Mesenchymal stem cell (in vitro differentiated cells and primary cell): ENCODE measurements around the gene RAE1.
A peak's percentile ranks its signal among the peaks of the same experiment; 100 is the strongest.

Experiments used
- DNase-seq: peaks from one replicate; pipeline ENCODE4 v3.0.0-alpha.2; 2013
- H2AFZ ChIP-seq: one replicate; pipeline ENCODE4 v1.6.1; 2013; ENCODE audit warnings: low read depth, mild to moderate bottlenecking, control low read depth, inconsistent platforms, low read length, moderate library complexity
- H2AK5ac ChIP-seq: 2 replicates; pipeline ENCODE4 v1.6.1; 2013; ENCODE audit warnings: low read length, moderate library complexity, mild to moderate bottlenecking, inconsistent platforms; ENCODE audit not compliant: severe bottlenecking
- H2BK120ac ChIP-seq: one replicate; pipeline ENCODE4 v1.6.1; 2013; ENCODE audit warnings: low read depth, mild to moderate bottlenecking, inconsistent platforms, low read length, moderate library complexity
- H2BK12ac ChIP-seq, 2 experiments: one replicate each; pipeline ENCODE4 v1.6.1; 2013; ENCODE audit warnings: inconsistent platforms in 2 of 2, low read length in 2 of 2, mild to moderate bottlenecking in 2 of 2, moderate library complexity in 2 of 2, control low read depth in 1 of 2
- H2BK15ac ChIP-seq: one replicate; pipeline ENCODE4 v1.6.1; 2013; ENCODE audit warnings: mild to moderate bottlenecking, low read depth, inconsistent platforms; ENCODE audit not compliant: poor library complexity, severe bottlenecking
- H2BK5ac ChIP-seq: 2 replicates; pipeline ENCODE4 v1.6.1; 2013; ENCODE audit warnings: low read depth, mild to moderate bottlenecking, low read length, control low read depth, inconsistent platforms; ENCODE audit not compliant: poor library complexity, severe bottlenecking
- H3K14ac ChIP-seq, 2 experiments: one replicate each; pipeline ENCODE4 v1.6.1; 2013; ENCODE audit warnings: inconsistent platforms in 2 of 2, low read length in 2 of 2, control low read depth in 1 of 2, mild to moderate bottlenecking in 1 of 2, moderate library complexity in 1 of 2
- H3K18ac ChIP-seq, 2 experiments: one replicate each; pipeline ENCODE4 v1.6.1; 2013; ENCODE audit warnings: inconsistent platforms in 2 of 2, low read length in 2 of 2, control low read depth in 1 of 2, low read depth in 1 of 2, mild to moderate bottlenecking in 1 of 2
- H3K23ac ChIP-seq, 2 experiments: one replicate each; pipeline ENCODE4 v1.6.1; 2013; ENCODE audit warnings: inconsistent platforms in 2 of 2, low read length in 2 of 2, mild to moderate bottlenecking in 2 of 2, moderate library complexity in 2 of 2, control low read depth in 1 of 2
- H3K27ac ChIP-seq: 2 replicates; pipeline ENCODE4 v1.5.1; 2013; ENCODE audit warnings: mild to moderate bottlenecking, moderate library complexity, low read length, control low read depth, inconsistent platforms; ENCODE audit not compliant: poor library complexity, severe bottlenecking
- H3K27me3 ChIP-seq, 2 experiments: 2 replicates each; pipeline versions ENCODE4 v1.6.1 to v1.7.0; 2013; ENCODE audit warnings: low read length in 2 of 2, mild to moderate bottlenecking in 2 of 2, moderate library complexity in 2 of 2, control low read depth in 1 of 2, inconsistent platforms in 1 of 2; ENCODE audit not compliant: control insufficient read depth in 1 of 2, insufficient read depth in 1 of 2
- H3K36me3 ChIP-seq, 2 experiments: 2 replicates each; pipeline versions ENCODE4 v1.6.1 to v1.7.0; 2013; ENCODE audit warnings: low read length in 2 of 2, control low read depth in 1 of 2, inconsistent platforms in 1 of 2, low read depth in 1 of 2, mild to moderate bottlenecking in 1 of 2; ENCODE audit not compliant: insufficient read depth in 2 of 2, control insufficient read depth in 1 of 2
- H3K4ac ChIP-seq, 2 experiments: one replicate each; pipeline ENCODE4 v1.6.1; 2013; ENCODE audit warnings: inconsistent platforms in 2 of 2, low read length in 2 of 2, mild to moderate bottlenecking in 2 of 2, moderate library complexity in 2 of 2, control low read depth in 1 of 2, low read depth in 1 of 2
- H3K4me1 ChIP-seq: 2 replicates; pipeline ENCODE4 v1.6.1; 2013; ENCODE audit warnings: low read depth, low read length, control low read depth; ENCODE audit not compliant: control insufficient read depth, insufficient read depth
- H3K4me2 ChIP-seq: 2 replicates; pipeline ENCODE4 v1.6.1; 2013; ENCODE audit warnings: low read length, mild to moderate bottlenecking, inconsistent platforms; ENCODE audit not compliant: poor library complexity, severe bottlenecking
- H3K4me3 ChIP-seq, 2 experiments: 2 replicates each; pipeline versions ENCODE4 v1.5.1 to v1.7.0; 2013; ENCODE audit warnings: low read length in 2 of 2, mild to moderate bottlenecking in 2 of 2, control low read depth in 1 of 2, low read depth in 1 of 2; ENCODE audit not compliant: insufficient read depth in 1 of 2
- H3K79me1 ChIP-seq: replicated peaks from 2 replicates; pipeline ENCODE4 v1.6.1; 2013; ENCODE audit warnings: mild to moderate bottlenecking, control low read depth, low read length, inconsistent platforms; ENCODE audit not compliant: poor library complexity, severe bottlenecking
- H3K9ac ChIP-seq: 2 replicates; pipeline ENCODE4 v1.7.0; 2013; ENCODE audit warnings: mild to moderate bottlenecking, low read length, moderate library complexity
- H3K9me3 ChIP-seq: 2 replicates; pipeline ENCODE4 v1.7.0; 2013; ENCODE audit warnings: mild to moderate bottlenecking, low read length; ENCODE audit not compliant: control insufficient read depth
- H4K8ac ChIP-seq: one replicate; pipeline ENCODE4 v1.6.1; 2013; ENCODE audit warnings: inconsistent platforms, mild to moderate bottlenecking, low read length, moderate library complexity
- H4K91ac ChIP-seq: one replicate; pipeline ENCODE4 v1.6.1; 2013; ENCODE audit warnings: mild to moderate bottlenecking, low read length, inconsistent platforms
- WGBS: methylation state at CpG from one replicate; pipeline ENCODE4 v1.1.7; 2013; ENCODE audit warnings: mixed read lengths; 5-methylcytosine and 5-hydroxymethylcytosine counted together

Gene RAE1

GRCh38 chr20:57310821-57311514, 40.1 kb upstream of the RAE1 start:
- no peak overlapping the region for H3K14ac ChIP-seq
- no peak overlapping the region for H3K18ac ChIP-seq
- no peak overlapping the region for H3K4ac ChIP-seq
- WGBS = 88% methylated on average over 11 of the region's 11 CpGs
- no peak overlapping the region for H3K23ac ChIP-seq
- H3K9ac ChIP-seq = no peak overlapping the region
- no peak overlapping the region for H2AFZ ChIP-seq
- no peak overlapping the region for H2BK15ac ChIP-seq
- no peak overlapping the region for H3K4me2 ChIP-seq
- no peak overlapping the region for H2BK120ac ChIP-seq
- no peak overlapping the region for H2BK12ac ChIP-seq
- H3K9me3 ChIP-seq = no peaks in the 10 kb centered on the region
- H3K27ac ChIP-seq = no peak overlapping the region
- H2AK5ac ChIP-seq = no peak overlapping the region
- H3K79me1 ChIP-seq = no peaks in the 10 kb centered on the region
- H4K8ac ChIP-seq = no peak overlapping the region
- H4K91ac ChIP-seq = no peak overlapping the region
- H3K36me3 ChIP-seq = no peaks in the 10 kb centered on the region
- H2BK5ac ChIP-seq = no peak overlapping the region
- H3K4me3 ChIP-seq = no peak overlapping the region
- peaks cover 65 to 77% of the 10 kb centered on the region in 2 experiments for H3K27me3 ChIP-seq
- H3K4me1 ChIP-seq = no peaks in the 10 kb centered on the region
- DNase-seq = no peak

- no peaks in the 10 kb centered on the region for H3K9me3 ChIP-seq
- no peak overlapping the region for H3K4ac ChIP-seq
- H2BK5ac ChIP-seq = no peak overlapping the region
- no peak overlapping the region for H3K9ac ChIP-seq
- WGBS = 81% methylated on average over 6 of the region's 6 CpGs
- no peak overlapping the region for H2AK5ac ChIP-seq
- H3K79me1 ChIP-seq = no peaks in the 10 kb centered on the region
- no peak overlapping the region for H2AFZ ChIP-seq
- no peak for DNase-seq
- H3K27ac ChIP-seq = no peak overlapping the region
- H2BK12ac ChIP-seq = no peak overlapping the region
- no peak overlapping the region for H3K18ac ChIP-seq
- H2BK120ac ChIP-seq = no peak overlapping the region
- H2BK15ac ChIP-seq = no peak overlapping the region
- no peaks in the 10 kb centered on the region for H3K36me3 ChIP-seq
- H3K14ac ChIP-seq = peak overlapping the region in 1 of 2 experiments; percentile 84
- H4K91ac ChIP-seq = no peak overlapping the region
- no peak overlapping the region for H3K23ac ChIP-seq
- H3K4me1 ChIP-seq = no peaks in the 10 kb centered on the region
- H3K4me3 ChIP-seq = no peak overlapping the region
- no peak overlapping the region for H4K8ac ChIP-seq
- H3K4me2 ChIP-seq = no peak overlapping the region
- peaks cover 65 to 68% of the 10 kb centered on the region in 2 experiments for H3K27me3 ChIP-seq
Observed at GRCh38 chr20:57312138-57312537, 38.9 kb upstream of the RAE1 start.

- H3K27me3 ChIP-seq = peaks cover 64 to 66% of the 10 kb centered on the region in 2 experiments
Observed at GRCh38 chr20:57313230-57313629, 37.8 kb upstream of the RAE1 start.

GRCh38 chr20:57313951-57314350, 37.1 kb upstream of the RAE1 start:
- Histone ChIP-seq H2AK5ac (no peak overlapping the region), H3K9me3 (no peaks in the 10 kb centered on the region), H3K23ac (no peak overlapping the region), H2BK15ac (no peak overlapping the region), H2BK120ac (no peak overlapping the region), H3K4me3 (no peak overlapping the region), H3K9ac (no peak overlapping the region), H3K14ac (no peak overlapping the region), H3K36me3 (no peaks in the 10 kb centered on the region), H3K4me1 (no peaks in the 10 kb centered on the region), H4K8ac (no peak overlapping the region), H3K27me3 (peaks cover 61 to 64% of the 10 kb centered on the region in 2 experiments), H4K91ac (no peak overlapping the region), H3K4me2 (no peak overlapping the region), H3K4ac (no peak overlapping the region), H2BK5ac (no peak overlapping the region), H2AFZ (no peak overlapping the region), H3K18ac (no peak overlapping the region), H3K79me1 (no peaks in the 10 kb centered on the region), H3K27ac (no peak overlapping the region), H2BK12ac (no peak overlapping the region)
- 87% methylated on average over 5 of the region's 5 CpGs for WGBS
- no peak for DNase-seq

More at GRCh38 chr20:57313230-57313629, 37.8 kb upstream of the RAE1 start:
- DNase-seq = no peak
- H3K36me3 ChIP-seq = no peaks in the 10 kb centered on the region
- no peak overlapping the region for H3K4me2 ChIP-seq
- H3K14ac ChIP-seq = no peak overlapping the region
- no peak overlapping the region for H3K4me3 ChIP-seq
- no peak overlapping the region for H4K8ac ChIP-seq
- H3K9ac ChIP-seq = no peak overlapping the region
- no peak overlapping the region for H3K27ac ChIP-seq
- 64% methylated on average over 3 of the region's 5 CpGs for WGBS
- H3K18ac ChIP-seq = no peak overlapping the region
- no peaks in the 10 kb centered on the region for H3K9me3 ChIP-seq
- no peak overlapping the region for H4K91ac ChIP-seq
- H3K79me1 ChIP-seq = no peaks in the 10 kb centered on the region
- H2BK5ac ChIP-seq = no peak overlapping the region
- H2BK15ac ChIP-seq = no peak overlapping the region
- no peak overlapping the region for H3K4ac ChIP-seq
- no peak overlapping the region for H2AFZ ChIP-seq
- H2BK12ac ChIP-seq = no peak overlapping the region
- H2AK5ac ChIP-seq = no peak overlapping the region
- H2BK120ac ChIP-seq = no peak overlapping the region
- H3K4me1 ChIP-seq = no peaks in the 10 kb centered on the region
- H3K23ac ChIP-seq = no peak overlapping the region
